Pancreas (tissue), 10 donors: Measurements from ENCODE around the gene HECTD2. TPM values are rescaled to one million over a fixed set of nuclear protein-coding genes. Genes with fewer than 3 reads are reported as not detected.
"Not testable (repeated sequence)": the region's sequence is repeated elsewhere in the genome, so short reads cannot be mapped to it uniquely, and the experiment has no call there.

Source experiments
- ATAC-seq, 4 donors: fragments of 200-7000 bp; cut with Tn5 transposase; one replicate each; pipeline versions ENCODE4 v1.8.0 to v1.9.1; 2020; ENCODE audit warnings: mild to moderate bottlenecking in 4 of 4, moderate library complexity in 4 of 4
- DNase-seq, 6 donors: peaks; one replicate each; pipeline ENCODE4 v3.0.0-alpha.2; 2020
- FAIRE-seq: peaks from 2 replicates; lab custom pipeline; 2012; peaks lifted over from hg19 to GRCh38; lab: Jason Lieb, UNC
- H3K27ac ChIP-seq, 4 donors: fragments of 200-600 bp; sonication (generic); 1 replicate in 3 of 4; 2 replicates in 1 of 4; pipeline versions ENCODE4 v1.5.0 to v1.8.0; 2020
- H3K27me3 ChIP-seq, 4 donors: fragments of 200-600 bp; one replicate each; pipeline ENCODE4 v1.8.0; 2021
- H3K36me3 ChIP-seq, 3 donors: fragments of 200-600 bp; sonication (generic) in 1 of 3; one replicate each; pipeline versions ENCODE4 v1.5.0 to v1.8.0; 2020 to 2021
- H3K4me1 ChIP-seq, 3 donors: fragments of 200-600 bp; one replicate each; pipeline ENCODE4 v1.8.0; 2021
- H3K4me3 ChIP-seq, 4 donors: fragments of 200-600 bp; sonication (generic) in 2 of 4; one replicate each; pipeline versions ENCODE4 v1.5.0 to v1.8.0; 2020 to 2021
- H3K9me3 ChIP-seq, 4 donors: fragments of 200-600 bp; one replicate each; pipeline ENCODE4 v1.8.0; 2021
- WGBS, 2 donors: extraction: QIAGEN DNeasy Blood & Tissue Kit; methylation state at CpG; one replicate each; pipeline ENCODE4 v1.1.7; 2013; 5-methylcytosine and 5-hydroxymethylcytosine counted together
- intact Hi-C, 3 donors: fragments of 100-400 bp; cut with DNase I; formaldehyde crosslinking; loops; one replicate each; pipeline versions ENCODE4 v1.11.1 to v1.14.2; 2022
- polyA plus RNA-seq, 2 donors: library from polyadenylated mRNA; stranded (reverse); fragments of 200-250 nt; gene quantifications; one replicate each; pipeline ENCODE4 v1.2.3, GENCODE V29; 2013
- total RNA-seq, 6 donors: library from RNA; stranded (reverse); fragmentation: NEBNext Ultra II Directional in 4 of 6; extraction: Animal tissue kit (Norgen Biotek cat#: 25700) in 4 of 6; gene quantifications; one replicate each; pipeline versions ENCODE4 v1.2.1 to v1.2.4, GENCODE V29; 2021 to 2023
- TF ChIP-seq, protein P1 (sequence below), 4 donors: fragments of 200-600 bp; sonication (generic) in 3 of 4; IDR thresholded peaks; one replicate each; pipeline versions ENCODE4 v1.5.0 to v1.8.0; 2021; ENCODE audit warnings: antibody characterized with exemption in 4 of 4
- donor health status: healthy with polysubstance abuse.
- donor health status: DM: no; HTN: no; CAD: no; lungs with moderate emphysema.
- donor health status: DM: no; HTN: no; CAD: no.
- donor health status: control.
- donor health status: control.
- donor health status: Bipolar disorder and iron deficiency.
- donor health status: DM: yes; HTN: yes; CAD: no.
- donor health status: DM: no; HTN: no; CAD: no.
- donor health status: DM: no; HTN: no; CAD: no.
- donor health status: DM: yes; HTN: yes; CAD: no.

Gene HECTD2
- total and polyA plus RNA-seq, 8 donors, result 2.9 to 7.8 (median 4.8) TPM

DNA sequence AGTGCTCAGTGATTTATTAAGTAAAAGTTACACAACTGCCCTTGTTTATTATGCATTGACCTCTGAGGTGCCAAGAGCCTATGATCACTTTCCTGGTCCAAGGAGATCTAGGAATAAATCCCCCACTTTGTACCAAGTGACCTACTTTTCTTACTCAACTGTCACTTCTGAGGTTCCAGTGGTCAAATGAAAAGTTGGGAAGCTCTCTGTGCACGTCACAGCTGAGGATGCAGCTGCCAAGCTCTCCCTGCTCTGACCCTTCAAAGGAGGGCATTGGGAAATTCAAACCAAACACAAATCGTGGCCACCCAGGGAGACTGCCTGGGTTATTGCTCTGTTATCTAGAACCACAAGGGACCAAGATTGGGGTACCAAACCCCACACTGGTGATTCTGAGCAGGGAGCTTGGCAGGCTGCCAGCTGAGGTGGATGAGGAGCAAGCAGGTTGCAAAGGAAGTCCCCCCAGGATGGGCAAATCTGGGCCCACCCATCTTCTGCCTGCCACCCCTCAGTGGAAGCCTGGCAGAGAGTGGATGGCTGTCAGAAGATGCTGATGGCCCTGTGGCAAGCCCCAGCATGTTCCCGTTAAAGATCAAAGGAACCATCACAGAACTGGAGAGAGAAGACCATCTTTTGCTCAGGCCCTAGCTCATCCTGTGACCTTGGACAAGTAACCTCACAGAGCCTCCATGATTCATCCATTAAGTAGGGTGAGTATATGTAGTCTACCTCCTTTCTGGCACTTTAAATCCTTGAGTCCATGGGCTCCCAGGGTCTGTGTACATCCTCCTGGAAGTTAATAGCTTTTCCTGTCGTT, 116.0 kb downstream of the HECTD2 start:
- H3K4me1 ChIP-seq, result peaks cover 15 to 30% (median 27%) of the 10 kb centered on the region in 3 donors
- WGBS, 2 donors, result 63 to 64% methylated on average over 4 of the region's 4 CpGs
- H3K27me3 ChIP-seq, result no peaks in the 10 kb centered on the region
- intact Hi-C loops, result no loop called here
- ATAC-seq, result no peak
- no peaks in the 10 kb centered on the region for H3K9me3 ChIP-seq
- TF ChIP-seq, protein P1, sequence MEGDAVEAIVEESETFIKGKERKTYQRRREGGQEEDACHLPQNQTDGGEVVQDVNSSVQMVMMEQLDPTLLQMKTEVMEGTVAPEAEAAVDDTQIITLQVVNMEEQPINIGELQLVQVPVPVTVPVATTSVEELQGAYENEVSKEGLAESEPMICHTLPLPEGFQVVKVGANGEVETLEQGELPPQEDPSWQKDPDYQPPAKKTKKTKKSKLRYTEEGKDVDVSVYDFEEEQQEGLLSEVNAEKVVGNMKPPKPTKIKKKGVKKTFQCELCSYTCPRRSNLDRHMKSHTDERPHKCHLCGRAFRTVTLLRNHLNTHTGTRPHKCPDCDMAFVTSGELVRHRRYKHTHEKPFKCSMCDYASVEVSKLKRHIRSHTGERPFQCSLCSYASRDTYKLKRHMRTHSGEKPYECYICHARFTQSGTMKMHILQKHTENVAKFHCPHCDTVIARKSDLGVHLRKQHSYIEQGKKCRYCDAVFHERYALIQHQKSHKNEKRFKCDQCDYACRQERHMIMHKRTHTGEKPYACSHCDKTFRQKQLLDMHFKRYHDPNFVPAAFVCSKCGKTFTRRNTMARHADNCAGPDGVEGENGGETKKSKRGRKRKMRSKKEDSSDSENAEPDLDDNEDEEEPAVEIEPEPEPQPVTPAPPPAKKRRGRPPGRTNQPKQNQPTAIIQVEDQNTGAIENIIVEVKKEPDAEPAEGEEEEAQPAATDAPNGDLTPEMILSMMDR (IDR thresholded peaks at IDR 0.05), result no peak
- H3K36me3 ChIP-seq, result no peaks in the 10 kb centered on the region
- H3K27ac ChIP-seq, result no peak overlapping the region
- no peak overlapping the region for H3K4me3 ChIP-seq
- no peak for FAIRE-seq
- peak in 4 of 6 donors; percentile 25 to 74 (median 64) for DNase-seq

DNA sequence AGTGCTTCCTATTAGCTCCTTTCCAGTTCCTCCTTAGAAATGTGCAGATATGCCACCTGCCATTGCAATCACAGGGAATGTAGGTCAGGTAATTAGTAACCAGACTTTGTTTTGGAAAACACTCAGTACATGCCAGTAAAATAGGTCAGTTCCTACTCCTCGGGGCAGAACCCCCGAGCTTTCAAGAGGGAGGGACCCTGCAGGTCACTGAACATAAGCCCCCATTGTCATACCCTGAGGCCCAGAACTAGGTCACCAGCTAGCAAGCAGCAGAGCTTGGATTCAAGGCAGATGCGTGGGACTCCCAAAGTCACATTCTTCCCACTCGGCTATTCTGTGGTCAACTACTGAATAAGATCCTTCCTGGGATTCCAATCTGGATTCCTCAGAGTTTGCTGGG, 117.9 kb downstream of the HECTD2 start:
- TF ChIP-seq, protein P1 (IDR thresholded peaks at IDR 0.05), result no peak
- no peaks in the 10 kb centered on the region for H3K9me3 ChIP-seq
- no peak for FAIRE-seq

DNA sequence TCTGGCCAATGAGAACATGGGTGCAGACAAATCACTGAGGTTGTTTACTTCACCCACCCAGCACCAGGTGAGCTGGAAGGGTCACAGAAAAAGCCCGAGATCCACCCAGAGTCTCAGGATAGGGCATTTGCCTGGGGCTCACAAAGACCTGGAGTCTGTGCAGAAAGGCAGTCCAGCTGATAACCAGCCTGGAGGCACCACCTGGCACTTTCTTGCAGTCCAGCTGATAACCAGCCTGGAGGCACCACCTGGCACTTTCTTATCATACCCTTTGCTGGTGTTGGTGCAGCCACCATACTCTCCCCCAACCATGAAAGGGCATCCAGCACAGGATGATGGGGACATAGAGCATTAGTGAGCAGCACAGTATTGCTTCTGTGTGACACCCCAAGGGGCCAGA, 118.6 kb downstream of the HECTD2 start:
- peak overlapping the region; percentile 43 to 81 (median 71) for H3K27ac ChIP-seq
- H3K36me3 ChIP-seq, result no peaks in the 10 kb centered on the region
- peak in 5 of 6 donors; percentile 42 to 70 (median 58) for DNase-seq
- no peak for FAIRE-seq
- no peaks in the 10 kb centered on the region for H3K27me3 ChIP-seq
- peaks cover 9 to 22% (median 17%) of the 10 kb centered on the region in 3 donors for H3K4me1 ChIP-seq
- peak; percentile 62 to 88 (median 78) for ATAC-seq
- H3K4me3 ChIP-seq, result no peak overlapping the region
- intact Hi-C loops, result no loop called here
- TF ChIP-seq, protein P1 (IDR thresholded peaks at IDR 0.05), result no peak
- no peaks in the 10 kb centered on the region for H3K9me3 ChIP-seq
- 40 to 57% methylated on average over 1 of the region's 1 CpG for WGBS, 2 donors

More for the DNA sequence above, 117.9 kb downstream of the HECTD2 start:
- DNase-seq, result peak in 3 of 6 donors; percentile 32 to 69 (median 43)
- no peak overlapping the region for H3K4me3 ChIP-seq
- 22% methylated on average over 4 of the region's 4 CpGs for WGBS, 2 donors
- H3K4me1 ChIP-seq, result peaks cover 9 to 22% (median 17%) of the 10 kb centered on the region in 3 donors
- peak overlapping the region; percentile 43 to 81 (median 71) for H3K27ac ChIP-seq
- peak; percentile 90 to 96 (median 94) for ATAC-seq
- intact Hi-C loops, result no loop called here
- H3K27me3 ChIP-seq, result no peaks in the 10 kb centered on the region
- H3K36me3 ChIP-seq, result no peaks in the 10 kb centered on the region

DNA sequence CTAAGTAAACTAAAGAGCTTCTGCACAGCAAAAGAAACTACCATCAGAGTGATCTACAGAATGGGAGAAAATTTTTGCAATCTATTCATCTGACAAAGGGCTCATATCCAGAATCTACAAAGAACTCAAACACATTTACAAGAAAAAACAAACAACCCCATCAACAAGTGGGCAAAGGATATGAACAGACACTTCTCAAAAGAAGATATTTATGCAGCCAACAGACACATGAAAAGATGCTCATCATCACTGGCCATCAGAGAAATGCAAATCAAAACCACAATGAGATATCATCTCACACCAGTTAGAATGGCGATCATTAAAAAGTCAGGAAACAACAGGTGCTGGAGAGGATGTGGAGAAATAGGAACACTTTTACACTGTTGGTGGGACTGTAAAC, 124.6 kb downstream of the HECTD2 start:
- intact Hi-C loops, H3K9me3 ChIP-seq, DNase-seq, H3K4me3 ChIP-seq, H3K36me3 ChIP-seq, H3K27me3 ChIP-seq, FAIRE-seq, H3K27ac ChIP-seq, ATAC-seq, H3K4me1 ChIP-seq: not testable (repeated sequence)
- no CpG with 5 or more reads among the region's 1 CpG for WGBS, 2 donors

DNA sequence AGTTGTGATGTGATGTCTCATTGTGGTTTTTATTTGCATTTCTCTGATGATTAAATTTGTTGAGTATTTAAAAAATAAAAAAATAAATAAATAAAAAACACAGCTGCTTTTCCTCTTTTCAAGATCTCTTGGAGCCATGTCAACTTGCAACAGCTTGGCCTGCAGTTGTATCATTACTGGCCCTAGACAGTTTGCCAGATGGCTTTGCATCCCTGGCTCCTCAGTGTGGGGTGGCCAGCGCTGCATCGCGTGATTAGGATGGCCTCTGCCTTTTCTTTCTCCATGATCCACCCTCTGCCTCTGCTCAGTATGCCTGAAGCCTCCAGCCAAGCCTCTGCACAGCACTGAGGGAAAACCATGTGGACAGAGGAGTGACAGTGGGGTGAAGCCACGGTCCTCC, 126.0 kb downstream of the HECTD2 start:
- DNase-seq, result peak in 1 of 6 donors; percentile 16
- Histone ChIP-seq H3K4me1 (no peaks in the 10 kb centered on the region), H3K27me3 (no peaks in the 10 kb centered on the region), H3K4me3 (no peak overlapping the region), H3K36me3 (no peaks in the 10 kb centered on the region), H3K27ac (no peak overlapping the region), H3K9me3 (no peaks in the 10 kb centered on the region)
- ATAC-seq, result peak in 1 of 4 donors; percentile 52
- intact Hi-C loops, result no loop called here
- no peak for FAIRE-seq
- TF ChIP-seq, protein P1 (IDR thresholded peaks at IDR 0.05), result no peak
- WGBS, 2 donors, result 79 to 87% methylated on average over 4 of the region's 4 CpGs
